ENCODE data around the gene PI4K2A. TPM values are rescaled to one million over a fixed set of nuclear protein-coding genes. Genes with fewer than 3 reads are reported as not detected.
"Not testable (repeated sequence)": the region's sequence is repeated elsewhere in the genome, so short reads cannot be mapped to it uniquely, and the experiment has no call there.

PI4K2A gene
- total RNA-seq, 3 donors from 2014 or later = 18.0 to 24.8 (median 21.5) TPM

DNA sequence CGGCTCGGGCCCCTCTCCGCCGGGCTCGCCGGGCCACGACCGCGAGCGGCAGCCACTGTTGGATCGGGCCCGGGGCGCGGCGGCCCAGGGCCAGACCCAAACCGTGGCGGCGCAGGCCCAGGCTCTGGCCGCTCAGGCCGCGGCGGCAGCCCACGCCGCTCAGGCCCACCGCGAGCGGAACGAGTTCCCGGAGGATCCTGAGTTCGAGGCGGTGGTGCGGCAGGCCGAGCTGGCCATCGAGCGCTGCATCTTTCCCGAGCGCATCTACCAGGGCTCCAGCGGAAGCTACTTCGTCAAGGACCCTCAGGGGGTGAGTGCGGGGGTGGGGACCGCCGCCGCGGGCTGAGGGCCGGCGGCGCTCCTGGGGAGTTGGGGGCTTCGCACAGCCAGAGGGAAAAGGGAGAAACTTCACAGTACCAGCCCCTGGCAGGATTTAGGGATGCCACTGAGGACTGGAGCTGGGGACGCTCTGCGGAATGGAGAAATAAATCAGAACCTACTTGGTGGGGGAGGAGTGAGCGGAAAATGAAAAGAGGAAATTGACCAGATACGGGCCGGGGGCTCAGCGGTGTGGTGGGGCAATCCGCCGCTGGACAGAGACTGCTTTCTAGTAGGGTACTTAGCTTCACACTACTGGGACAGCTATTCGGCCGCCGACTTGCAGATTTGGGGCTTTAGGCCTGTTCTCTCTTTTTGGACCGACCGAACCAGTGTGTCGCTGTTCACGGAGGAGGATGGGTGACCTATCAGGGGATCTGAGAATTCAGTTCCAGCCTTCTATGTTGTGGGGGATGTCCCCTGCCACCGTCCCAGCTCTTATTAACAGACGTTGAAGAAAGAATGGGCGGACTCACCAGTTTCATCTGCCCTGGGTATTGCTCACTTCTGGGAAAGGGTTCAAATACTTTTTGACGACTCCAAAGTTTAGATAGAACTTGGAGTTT, 669 bp downstream of the PI4K2A start:
- peak in 1 of 2 donors; percentile 20 for DNase-seq (ENCODE audit: low spot score in 2 of 2)
- intact Hi-C loops (cut with DNase I; ENCODE audit: low total_unique reads) = no loop called here

DNA sequence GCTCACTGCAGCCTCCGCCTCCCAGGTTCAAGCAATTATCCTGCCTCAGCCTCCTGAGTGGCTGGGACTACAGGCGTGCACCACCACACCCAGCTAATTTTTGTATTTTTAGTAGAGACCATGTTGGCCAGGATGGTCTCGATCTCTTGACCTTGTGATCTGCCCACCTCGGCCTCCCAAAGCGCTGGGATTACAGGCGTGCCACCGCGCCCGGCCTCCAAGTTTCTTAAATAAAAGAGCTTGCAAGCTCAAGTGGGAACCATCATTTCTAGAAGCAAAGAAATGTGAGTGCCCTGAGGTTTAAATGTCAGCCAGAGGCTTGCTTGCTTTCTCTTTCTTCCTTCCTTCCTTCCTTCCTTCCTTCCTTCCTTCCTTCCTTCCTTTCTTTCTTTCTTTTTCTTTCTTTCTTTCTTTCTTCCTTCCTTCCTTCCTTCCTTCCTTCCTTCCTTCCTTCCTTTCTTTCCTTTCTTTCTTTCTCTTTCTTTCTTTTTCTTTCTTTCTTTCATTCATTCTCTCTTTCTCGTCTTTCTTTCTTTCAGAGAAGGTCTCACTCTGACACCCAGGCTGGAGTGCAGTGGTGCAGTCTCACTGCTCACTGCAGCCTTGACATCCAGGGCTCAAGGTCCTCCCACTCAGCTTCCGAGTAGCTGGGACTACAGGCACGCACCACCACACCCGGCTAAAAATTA, 2.1 kb downstream of the PI4K2A start:
- intact Hi-C loops (cut with DNase I; ENCODE audit: low total_unique reads); H3K27me3 ChIP-seq; H3K4me1 ChIP-seq; DNase-seq (ENCODE audit: low spot score in 2 of 2); H3K36me3 ChIP-seq; H3K9me3 ChIP-seq; H3K27ac ChIP-seq: not testable (repeated sequence)
- peak overlapping the region in 1 of 3 donors; percentile 84 for H3K4me3 ChIP-seq

More for the DNA sequence above, 669 bp downstream of the PI4K2A start:
- Histone ChIP-seq H3K9me3 (no peaks in the 10 kb centered on the region), H3K4me3 (peak overlapping the region; percentile 79 to 90 (median 84)), H3K27me3 (no peaks in the 10 kb centered on the region), H3K36me3 (no peaks in the 10 kb centered on the region), H3K4me1 (peaks cover 0 to 9% of the 10 kb centered on the region in 2 donors), H3K27ac (peak overlapping the region; percentile 89 to 93)
- TF ChIP-seq POLR2AphosphoS5 (IDR thresholded peaks at IDR 0.05) = no peak

DNA sequence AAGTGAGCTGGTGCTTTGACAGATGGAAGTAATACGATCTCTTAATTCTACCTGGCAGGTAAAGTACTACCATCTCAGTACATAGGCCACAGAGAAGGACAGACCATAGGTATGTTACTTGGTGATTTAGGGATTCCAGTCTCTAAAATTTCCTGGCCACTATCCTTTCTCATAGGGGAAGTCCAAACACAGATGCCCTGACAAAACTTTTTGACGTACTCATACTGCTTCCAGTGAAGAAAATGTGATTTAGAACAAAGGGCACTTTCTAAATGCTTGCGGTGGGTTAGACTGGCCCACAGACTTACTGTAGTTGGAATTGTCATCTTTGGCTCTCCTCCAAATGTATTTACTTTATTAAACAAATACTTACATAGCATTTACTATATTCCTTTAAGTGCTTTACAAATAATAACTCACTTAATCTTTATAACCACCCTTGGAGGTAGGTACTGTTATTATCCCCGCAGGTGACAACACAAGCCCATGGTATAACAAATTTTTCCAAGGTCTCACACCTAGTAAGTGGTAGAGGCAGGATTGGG, 3.0 kb downstream of the PI4K2A start:
- Histone ChIP-seq H3K4me1 (peaks cover 0 to 9% of the 10 kb centered on the region in 2 donors), H3K4me3 (no peak overlapping the region), H3K9me3 (no peaks in the 10 kb centered on the region), H3K36me3 (no peaks in the 10 kb centered on the region), H3K27ac (no peak overlapping the region), H3K27me3 (no peaks in the 10 kb centered on the region)
- DNase-seq (ENCODE audit: low spot score in 2 of 2) = no peak
- TF ChIP-seq POLR2AphosphoS5 (IDR thresholded peaks at IDR 0.05) (no peak), POLR2A (IDR thresholded peaks at IDR 0.05) (no peak)
- TF ChIP-seq, protein P1, sequence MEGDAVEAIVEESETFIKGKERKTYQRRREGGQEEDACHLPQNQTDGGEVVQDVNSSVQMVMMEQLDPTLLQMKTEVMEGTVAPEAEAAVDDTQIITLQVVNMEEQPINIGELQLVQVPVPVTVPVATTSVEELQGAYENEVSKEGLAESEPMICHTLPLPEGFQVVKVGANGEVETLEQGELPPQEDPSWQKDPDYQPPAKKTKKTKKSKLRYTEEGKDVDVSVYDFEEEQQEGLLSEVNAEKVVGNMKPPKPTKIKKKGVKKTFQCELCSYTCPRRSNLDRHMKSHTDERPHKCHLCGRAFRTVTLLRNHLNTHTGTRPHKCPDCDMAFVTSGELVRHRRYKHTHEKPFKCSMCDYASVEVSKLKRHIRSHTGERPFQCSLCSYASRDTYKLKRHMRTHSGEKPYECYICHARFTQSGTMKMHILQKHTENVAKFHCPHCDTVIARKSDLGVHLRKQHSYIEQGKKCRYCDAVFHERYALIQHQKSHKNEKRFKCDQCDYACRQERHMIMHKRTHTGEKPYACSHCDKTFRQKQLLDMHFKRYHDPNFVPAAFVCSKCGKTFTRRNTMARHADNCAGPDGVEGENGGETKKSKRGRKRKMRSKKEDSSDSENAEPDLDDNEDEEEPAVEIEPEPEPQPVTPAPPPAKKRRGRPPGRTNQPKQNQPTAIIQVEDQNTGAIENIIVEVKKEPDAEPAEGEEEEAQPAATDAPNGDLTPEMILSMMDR (IDR thresholded peaks at IDR 0.05) = no peak
- intact Hi-C loops (cut with DNase I; ENCODE audit: low total_unique reads) = no loop called here

DNA sequence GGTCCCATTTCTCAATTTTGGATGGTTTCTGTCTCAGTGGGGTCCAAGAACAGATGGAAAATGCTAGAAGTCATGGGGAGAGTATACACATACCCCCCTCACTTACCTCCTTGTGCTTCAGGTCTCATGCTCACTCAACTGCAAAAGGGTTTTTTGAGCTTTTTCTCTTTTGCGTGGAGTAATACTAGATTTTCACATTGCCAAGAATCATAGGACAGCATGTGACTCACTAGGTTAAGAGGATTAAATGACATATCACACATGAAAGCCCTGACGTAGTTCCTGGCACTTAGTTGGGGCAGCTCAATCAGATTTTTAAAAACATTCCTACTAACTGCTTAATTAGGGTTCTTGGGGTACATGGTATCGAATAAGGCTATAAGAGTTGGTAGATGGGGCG, 4.5 kb downstream of the PI4K2A start:
- no peak overlapping the region for H3K27ac ChIP-seq
- peaks cover 0 to 9% of the 10 kb centered on the region in 2 donors for H3K4me1 ChIP-seq
- H3K4me3 ChIP-seq = no peak overlapping the region
- H3K9me3 ChIP-seq = no peaks in the 10 kb centered on the region
- H3K27me3 ChIP-seq = no peaks in the 10 kb centered on the region
- TF ChIP-seq, protein P1 (IDR thresholded peaks at IDR 0.05) = no peak
- TF ChIP-seq POLR2A (IDR thresholded peaks at IDR 0.05) (no peak), POLR2AphosphoS5 (IDR thresholded peaks at IDR 0.05) (no peak)
- intact Hi-C loops (cut with DNase I; ENCODE audit: low total_unique reads) = no loop called here
- no peak for DNase-seq (ENCODE audit: low spot score in 2 of 2)
- no peaks in the 10 kb centered on the region for H3K36me3 ChIP-seq

DNA sequence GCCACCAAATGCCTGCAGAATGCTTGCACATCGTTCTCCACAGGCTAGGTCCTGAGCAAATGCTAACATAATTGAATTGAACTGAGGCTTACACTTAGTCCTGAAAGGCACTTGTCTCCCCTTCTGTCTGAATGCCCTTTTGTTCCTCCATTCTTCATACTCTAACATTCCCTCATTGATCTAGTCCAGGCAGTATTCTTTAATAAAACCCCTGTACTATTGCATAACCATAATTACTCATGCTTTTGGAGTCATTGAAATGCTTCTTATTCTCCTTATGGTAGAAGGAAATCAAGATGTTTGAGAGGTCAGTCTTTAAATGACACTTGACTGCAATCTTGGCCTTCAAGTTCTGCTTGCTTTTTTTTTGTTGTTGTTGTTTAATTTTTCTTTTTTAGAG, 7.1 kb downstream of the PI4K2A start:
- no peaks in the 10 kb centered on the region for H3K36me3 ChIP-seq
- intact Hi-C loops (cut with DNase I; ENCODE audit: low total_unique reads) = no loop called here
- TF ChIP-seq, protein P1 (IDR thresholded peaks at IDR 0.05) = no peak
- no peaks in the 10 kb centered on the region for H3K4me1 ChIP-seq
- DNase-seq (ENCODE audit: low spot score in 2 of 2) = no peak
- H3K27ac ChIP-seq = peak overlapping the region in 1 of 2 donors; percentile 23
- H3K27me3 ChIP-seq = no peaks in the 10 kb centered on the region
- no peaks in the 10 kb centered on the region for H3K9me3 ChIP-seq
- no peak overlapping the region for H3K4me3 ChIP-seq

Measured in breast epithelium (tissue), 4 donors.